Measurements from ENCODE around the gene ELN.

- TF ChIP-seq POLR2A (IDR thresholded peaks at IDR 0.05) (no peak), CTCF (IDR thresholded peaks at IDR 0.05 in 4 of 5, conservative IDR thresholded peaks at IDR 0.05 in 1 of 5) (no peak)
Measured at GRCh38 chr7:74099031-74099430, 71.1 kb downstream of the ELN start.
